Adipose tissue (tissue), 3 donors: ENCODE measurements around the gene GCNT4. TPM values are rescaled to one million over a fixed set of nuclear protein-coding genes. Genes with fewer than 3 reads are reported as not detected.

Experiments
- H3K27ac ChIP-seq: one replicate; pipeline ENCODE4 v1.5.1; 2013; ENCODE audit warnings: low read depth, low read length
- WGBS, 3 donors: extraction: QIAGEN DNeasy Blood & Tissue Kit; methylation state at CpG; one replicate each; pipeline ENCODE4 v1.1.7; 2013; 5-methylcytosine and 5-hydroxymethylcytosine counted together
- polyA plus RNA-seq, 3 donors: library from polyadenylated mRNA; stranded (reverse); fragments of 200-250 nt; gene quantifications; one replicate each; pipeline ENCODE4 v1.2.3, GENCODE V29; 2013
- donor health status: healthy with polysubstance abuse.
- donor health status: Bipolar disorder and iron deficiency.
- donor health status: healthy.

GCNT4 gene
- polyA plus RNA-seq, 3 donors: 0.34 to 0.91 (median 0.68) TPM

- WGBS, 3 donors: 0 to 1% (median 0%) methylated on average over 92 to 95 of the region's 95 CpGs
- H3K27ac ChIP-seq: no peak overlapping the region
Observed at GRCh38 chr5:75053304-75054133, 1.2 kb upstream of the GCNT4 start.

GRCh38 chr5:75053054-75053303 lies 621 bp upstream of the GCNT4 start:
- H3K27ac ChIP-seq: no peak overlapping the region
- WGBS, 3 donors: 0% methylated on average over 29 to 40 of the region's 40 CpGs

- no peak overlapping the region for H3K27ac ChIP-seq
- WGBS, 3 donors: 34 to 74% (median 69%) methylated on average over 7 of the region's 7 CpGs
Observed at GRCh38 chr5:75051217-75051751, 1.1 kb downstream of the GCNT4 start.

- H3K27ac ChIP-seq: no peak overlapping the region
- WGBS, 3 donors: 84 to 85% (median 84%) methylated on average over 11 of the region's 11 CpGs
Observed at GRCh38 chr5:75050415-75050814, 1.9 kb downstream of the GCNT4 start.

- H3K27ac ChIP-seq: no peak overlapping the region
- WGBS, 3 donors: 57 to 65% (median 63%) methylated on average over 11 of the region's 11 CpGs
Observed at GRCh38 chr5:75049456-75050351, 2.7 kb downstream of the GCNT4 start.

- no peak overlapping the region for H3K27ac ChIP-seq
- 56 to 80% (median 72%) methylated on average over 7 of the region's 7 CpGs for WGBS, 3 donors
Observed at GRCh38 chr5:75048457-75048953, 3.9 kb downstream of the GCNT4 start.

GRCh38 chr5:75047356-75047755 lies 5.0 kb downstream of the GCNT4 start:
- no peak overlapping the region for H3K27ac ChIP-seq

- no peak overlapping the region for H3K27ac ChIP-seq
- 58 to 87% (median 87%) methylated on average over 10 of the region's 10 CpGs for WGBS, 3 donors
Observed at GRCh38 chr5:75046366-75047142, 5.8 kb downstream of the GCNT4 start.

- 93 to 97% (median 94%) methylated on average over 2 of the region's 2 CpGs for WGBS, 3 donors
Observed at GRCh38 chr5:75045071-75045470, 7.3 kb downstream of the GCNT4 start.

GRCh38 chr5:75044406-75044805 lies 8.0 kb downstream of the GCNT4 start:
- 76 to 86% (median 78%) methylated on average over 7 of the region's 7 CpGs for WGBS, 3 donors
- H3K27ac ChIP-seq: no peak overlapping the region

More at GRCh38 chr5:75045071-75045470, 7.3 kb downstream of the GCNT4 start:
- H3K27ac ChIP-seq: no peak overlapping the region

- WGBS, 3 donors: 77 to 89% (median 86%) methylated on average over 7 of the region's 7 CpGs
- H3K27ac ChIP-seq: no peak overlapping the region
Observed at GRCh38 chr5:75043633-75044264, 8.6 kb downstream of the GCNT4 start.

GRCh38 chr5:75042522-75042921 lies 9.8 kb downstream of the GCNT4 start:
- 86 to 92% (median 90%) methylated on average over 1 of the region's 1 CpG for WGBS, 3 donors
- no peak overlapping the region for H3K27ac ChIP-seq

- 35 to 62% (median 46%) methylated on average over 4 of the region's 4 CpGs for WGBS, 3 donors
- no peak overlapping the region for H3K27ac ChIP-seq
Observed at GRCh38 chr5:75040973-75041372, 11.4 kb downstream of the GCNT4 start.

GRCh38 chr5:75037106-75037505 lies 15.3 kb downstream of the GCNT4 start:
- 34 to 84% (median 80%) methylated on average over 4 of the region's 4 CpGs for WGBS, 3 donors
- H3K27ac ChIP-seq: no peak overlapping the region

- WGBS, 3 donors: 58 to 87% (median 70%) methylated on average over 6 of the region's 6 CpGs
- no peak overlapping the region for H3K27ac ChIP-seq
Observed at GRCh38 chr5:75034137-75034739, 18.1 kb downstream of the GCNT4 start.

GRCh38 chr5:75031366-75031765 lies 21.0 kb downstream of the GCNT4 start:
- WGBS, 3 donors: 27 to 51% (median 39%) methylated on average over 3 of the region's 3 CpGs
- H3K27ac ChIP-seq: no peak overlapping the region

GRCh38 chr5:75028090-75028489 lies 24.3 kb downstream of the GCNT4 start:
- WGBS, 3 donors: 59 to 93% (median 91%) methylated on average over 3 of the region's 3 CpGs
- no peak overlapping the region for H3K27ac ChIP-seq
